GM19397 (cell line): ENCODE data around the gene VGLL1.

Experiments
- ATAC-seq: cut with Tn5 transposase; IDR thresholded peaks from one replicate; pipeline ENCODE4 v1.9.1; 2021; ENCODE audit warnings: mild to moderate bottlenecking, moderate library complexity; ENCODE audit not compliant: unreplicated experiment

Gene VGLL1

GRCh38 chrX:136551410-136551809 lies 19.4 kb downstream of the VGLL1 start:
- no peak for ATAC-seq

GRCh38 chrX:136555694-136556093 lies 23.7 kb downstream of the VGLL1 start:
- ATAC-seq: no peak

- no peak for ATAC-seq
These were observed 40.0 kb downstream of the VGLL1 start for GRCh38 chrX:136572030-136572429.

- ATAC-seq: no peak
These were observed 42.5 kb downstream of the VGLL1 start for GRCh38 chrX:136574548-136574947.

GRCh38 chrX:136577552-136577951 lies 45.5 kb downstream of the VGLL1 start:
- ATAC-seq: peak; percentile 82

GRCh38 chrX:136580316-136580715 lies 48.3 kb downstream of the VGLL1 start:
- ATAC-seq: no peak

GRCh38 chrX:136582624-136583023 lies 50.6 kb downstream of the VGLL1 start:
- no peak for ATAC-seq

- ATAC-seq: no peak
These were observed 52.5 kb downstream of the VGLL1 start for GRCh38 chrX:136584545-136584944.

GRCh38 chrX:136585262-136585661 lies 53.2 kb downstream of the VGLL1 start:
- no peak for ATAC-seq

GRCh38 chrX:136585960-136586359 lies 53.9 kb downstream of the VGLL1 start:
- ATAC-seq: no peak

GRCh38 chrX:136586386-136586785 lies 54.4 kb downstream of the VGLL1 start:
- ATAC-seq: no peak

GRCh38 chrX:136587532-136587931 lies 55.5 kb downstream of the VGLL1 start:
- ATAC-seq: no peak

- no peak for ATAC-seq
These were observed 56.0 kb downstream of the VGLL1 start for GRCh38 chrX:136588036-136588435.

- ATAC-seq: no peak
These were observed 58.0 kb downstream of the VGLL1 start for GRCh38 chrX:136589966-136590365.

- ATAC-seq: no peak
These were observed 65.3 kb downstream of the VGLL1 start for GRCh38 chrX:136597356-136597755.

- ATAC-seq: no peak
These were observed 65.9 kb downstream of the VGLL1 start for GRCh38 chrX:136597954-136598353.

- no peak for ATAC-seq
These were observed 66.6 kb downstream of the VGLL1 start for GRCh38 chrX:136598631-136599030.

GRCh38 chrX:136600059-136600458 lies 68.0 kb downstream of the VGLL1 start:
- ATAC-seq: no peak
